ENCODE data around the gene STRA6. TPM values are rescaled to one million over a fixed set of nuclear protein-coding genes. Genes with fewer than 3 reads are reported as not detected.

Gene STRA6
- total and polyA plus RNA-seq, 2 donors (not counting 1 experiment from before 2014, with no cell fraction given), result not detected

- H3K27me3 ChIP-seq (replicated peaks in 1 of 4; ENCODE audit: control extremely low read depth in 1 of 4, control insufficient read depth in 3 of 4, insufficient read depth in 4 of 4, low read length in 3 of 4), result peaks cover 0 to 5% (median 0%) of the 10 kb centered on the region in 4 experiments
- CTCF ChIA-PET, result interaction anchor here (1.0 kb wide), 1 partner anchor 8 kb away, joined by 3 read pairs; no protein-coding TSS in a partner anchor
- H3K4me2 ChIP-seq (replicated peaks; ENCODE audit: low read depth, low read length, poor library complexity, severe bottlenecking), result no peak overlapping the region
- H3K9me3 ChIP-seq (ENCODE audit: control extremely low read depth in 1 of 3, control insufficient read depth in 2 of 3, insufficient read depth in 1 of 3, low read length in 2 of 3), result no peaks in the 10 kb centered on the region
- Mint-ChIP-seq H3K4me3 (no peak overlapping the region), H3K9me3 (ENCODE audit: insufficient read depth) (no peaks in the 10 kb centered on the region), H3K27ac (no peak overlapping the region), H3K27me3 (peaks cover 12% of the 10 kb centered on the region), H3K4me1 (no peaks in the 10 kb centered on the region)
- 94% methylated on average over 6 of the region's 6 CpGs for WGBS (ENCODE audit: insufficient coverage)
- intact Hi-C loops (cut with micrococcal nuclease), result no loop called here
- H3K9ac ChIP-seq (ENCODE audit: low read length), result no peak overlapping the region
- H3K79me2 ChIP-seq (ENCODE audit: control insufficient read depth, insufficient read depth, low read length), result no peaks in the 10 kb centered on the region
- H3K36me3 ChIP-seq (replicated peaks in 1 of 2; ENCODE audit: control extremely low read depth in 1 of 2, control insufficient read depth in 1 of 2, extremely low read depth in 1 of 2, insufficient read depth in 2 of 2, low read length in 1 of 2), result no peaks in the 10 kb centered on the region
- DNase-seq (no peak), ATAC-seq (ENCODE audit: low read depth) (no peak)
- no peak overlapping the region for H2AFZ ChIP-seq (ENCODE audit: insufficient read depth, low read depth, low read length, poor library complexity, severe bottlenecking)
- H4K20me1 ChIP-seq (ENCODE audit: control insufficient read depth, insufficient read depth, low read length, poor library complexity, severe bottlenecking), result no peaks in the 10 kb centered on the region
- no peaks in the 10 kb centered on the region for H3K4me1 ChIP-seq (ENCODE audit: control insufficient read depth in 2 of 2, insufficient read depth in 2 of 2, low read length in 2 of 2)
- TF ChIP-seq CTCF (IDR thresholded peaks at IDR 0.05), result no peak
- no peak for TF ChIP-seq EZH2 (IDR thresholded peaks at IDR 0.05; ENCODE audit: borderline replicate concordance, insufficient read depth, low read depth, low read length, poor library complexity, severe bottlenecking)
- no peak overlapping the region for H3K27ac ChIP-seq (ENCODE audit: low read length in 2 of 2)
- POLR2A ChIA-PET, result no interaction called here
- no peak overlapping the region for H3K4me3 ChIP-seq (ENCODE audit: control extremely low read depth in 1 of 5, extremely low read depth in 1 of 5, insufficient read depth in 1 of 5, low read depth in 2 of 5, low read length in 4 of 5)
Measured at GRCh38 chr15:74199297-74199652, 3.3 kb downstream of the STRA6 start.

- no peaks in the 10 kb centered on the region for H3K4me1 Mint-ChIP-seq
- Histone ChIP-seq H3K36me3 (replicated peaks in 1 of 2; ENCODE audit: control extremely low read depth in 1 of 2, control insufficient read depth in 1 of 2, extremely low read depth in 1 of 2, insufficient read depth in 2 of 2, low read length in 1 of 2) (no peaks in the 10 kb centered on the region), H3K27ac (ENCODE audit: low read length in 2 of 2) (no peak overlapping the region), H3K4me2 (replicated peaks; ENCODE audit: low read depth, low read length, poor library complexity, severe bottlenecking) (no peak overlapping the region), H3K79me2 (ENCODE audit: control insufficient read depth, insufficient read depth, low read length) (no peaks in the 10 kb centered on the region), H3K27me3 (replicated peaks in 1 of 4; ENCODE audit: control extremely low read depth in 1 of 4, control insufficient read depth in 3 of 4, insufficient read depth in 4 of 4, low read length in 3 of 4) (peaks cover 0 to 5% (median 0%) of the 10 kb centered on the region in 4 experiments), H3K9ac (ENCODE audit: low read length) (no peak overlapping the region), H3K4me3 (ENCODE audit: control extremely low read depth in 1 of 5, extremely low read depth in 1 of 5, insufficient read depth in 1 of 5, low read depth in 2 of 5, low read length in 4 of 5) (no peak overlapping the region), H3K4me1 (ENCODE audit: control insufficient read depth in 2 of 2, insufficient read depth in 2 of 2, low read length in 2 of 2) (no peaks in the 10 kb centered on the region), H2AFZ (ENCODE audit: insufficient read depth, low read depth, low read length, poor library complexity, severe bottlenecking) (no peak overlapping the region), H4K20me1 (ENCODE audit: control insufficient read depth, insufficient read depth, low read length, poor library complexity, severe bottlenecking) (no peaks in the 10 kb centered on the region), H3K9me3 (ENCODE audit: control extremely low read depth in 1 of 3, control insufficient read depth in 2 of 3, insufficient read depth in 1 of 3, low read length in 2 of 3) (no peaks in the 10 kb centered on the region)
- H3K4me3 Mint-ChIP-seq, result no peak overlapping the region
- no peak for DNase-seq
- no peaks in the 10 kb centered on the region for H3K9me3 Mint-ChIP-seq (ENCODE audit: insufficient read depth)
- no peak for TF ChIP-seq EZH2 (IDR thresholded peaks at IDR 0.05; ENCODE audit: borderline replicate concordance, insufficient read depth, low read depth, low read length, poor library complexity, severe bottlenecking)
- no peak for TF ChIP-seq CTCF (IDR thresholded peaks at IDR 0.05)
- peaks cover 10% of the 10 kb centered on the region for H3K27me3 Mint-ChIP-seq
- ChIA-PET CTCF (no interaction called here), POLR2A (no interaction called here)
- 95% methylated on average over 4 of the region's 9 CpGs for WGBS (ENCODE audit: insufficient coverage)
- H3K27ac Mint-ChIP-seq, result no peak overlapping the region
- ATAC-seq (ENCODE audit: low read depth), result no peak
- intact Hi-C loops (cut with micrococcal nuclease), result no loop called here
Measured at GRCh38 chr15:74197176-74197965, 5.2 kb downstream of the STRA6 start.
